Erythroblast (primary cell): ENCODE measurements around the gene TBXA2R.

ENCODE experiments used
- GATA1 ChIP-seq: IDR thresholded peaks from 2 replicates; pipeline ENCODE4 v1.6.1; 2011; ENCODE audit warnings: low read depth, mild to moderate bottlenecking, control low read depth, low read length, moderate library complexity
- POLR2A ChIP-seq: IDR thresholded peaks from 2 replicates; pipeline ENCODE4 v1.6.1; 2011; ENCODE audit warnings: mild to moderate bottlenecking, low read length

GRCh38 chr19:3649888-3650287 is 43.2 kb upstream of the TBXA2R start:
- TF ChIP-seq POLR2A: no peak
- no peak for TF ChIP-seq GATA1
